ENCODE data around the gene MGAT4B.
A peak's percentile ranks its signal among the peaks of the same experiment; 100 is the strongest.

Gene MGAT4B

DNA sequence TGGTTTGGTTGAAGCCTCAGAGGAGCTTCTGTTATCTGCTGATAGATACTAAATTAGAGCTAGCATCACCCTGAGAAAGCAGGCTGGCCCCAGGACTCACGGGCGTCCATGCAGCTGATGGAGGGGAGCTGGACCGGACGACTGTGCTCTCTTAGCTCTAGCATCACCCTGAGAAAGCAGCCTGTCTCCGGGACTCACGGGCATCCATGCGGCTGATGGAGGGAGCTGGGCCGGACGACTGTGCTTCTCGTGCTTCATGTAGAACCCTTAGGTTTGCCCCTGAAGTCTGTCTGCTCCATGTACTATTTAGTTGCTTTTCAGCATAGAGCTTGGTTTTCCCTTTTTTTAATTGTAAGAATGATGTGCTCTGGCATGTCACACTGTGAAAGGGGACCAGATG, 29.2 kb downstream of the MGAT4B start:
- no peak overlapping the region for H3K4me3 ChIP-seq (ENCODE audit: low read length)
- H3K9me3 ChIP-seq (ENCODE audit: insufficient read depth, low read depth, low read length): no peaks in the 10 kb centered on the region
- no peak overlapping the region for H3K27ac ChIP-seq (ENCODE audit: low read depth, low read length)
- H3K4me1 ChIP-seq (ENCODE audit: insufficient read depth, low read length): no peaks in the 10 kb centered on the region
- no peaks in the 10 kb centered on the region for H3K27me3 ChIP-seq (ENCODE audit: insufficient read depth, low read length)
- H3K9ac ChIP-seq (ENCODE audit: low read depth, low read length): no peak overlapping the region
- WGBS: 97% methylated on average over 10 of the region's 10 CpGs
- H3K36me3 ChIP-seq (ENCODE audit: insufficient read depth, low read length): peaks cover 74% of the 10 kb centered on the region

DNA sequence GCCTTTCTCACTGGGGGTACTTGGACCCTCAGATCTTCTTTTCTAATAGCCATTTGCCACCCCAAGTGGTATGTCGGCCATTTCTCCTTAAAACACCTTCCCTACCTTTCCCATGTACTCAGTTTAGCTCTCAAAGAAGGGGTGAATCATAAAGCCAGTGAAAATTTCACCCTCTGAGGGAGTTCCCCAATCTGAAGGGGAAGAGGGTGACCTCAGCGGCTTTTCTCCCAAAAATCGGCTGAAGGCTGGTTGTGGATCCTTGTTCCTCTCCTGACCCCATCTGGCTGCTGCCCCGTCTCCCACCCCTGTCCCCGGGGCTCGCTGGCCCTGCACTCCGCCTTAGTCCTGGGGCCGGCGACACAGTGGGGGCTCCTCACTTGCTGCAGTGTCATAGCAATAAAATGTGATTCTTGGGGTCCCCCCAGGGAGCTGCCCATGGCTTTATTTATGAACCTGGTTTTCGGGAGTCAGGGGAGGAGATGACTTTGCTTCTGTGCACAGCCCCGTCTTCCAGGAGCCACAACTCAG, 30.2 kb downstream of the MGAT4B start:
- H3K4me1 ChIP-seq (ENCODE audit: insufficient read depth, low read length): no peaks in the 10 kb centered on the region
- WGBS: 93% methylated on average over 11 of the region's 11 CpGs
- H3K36me3 ChIP-seq (ENCODE audit: insufficient read depth, low read length): peaks cover 83% of the 10 kb centered on the region

DNA sequence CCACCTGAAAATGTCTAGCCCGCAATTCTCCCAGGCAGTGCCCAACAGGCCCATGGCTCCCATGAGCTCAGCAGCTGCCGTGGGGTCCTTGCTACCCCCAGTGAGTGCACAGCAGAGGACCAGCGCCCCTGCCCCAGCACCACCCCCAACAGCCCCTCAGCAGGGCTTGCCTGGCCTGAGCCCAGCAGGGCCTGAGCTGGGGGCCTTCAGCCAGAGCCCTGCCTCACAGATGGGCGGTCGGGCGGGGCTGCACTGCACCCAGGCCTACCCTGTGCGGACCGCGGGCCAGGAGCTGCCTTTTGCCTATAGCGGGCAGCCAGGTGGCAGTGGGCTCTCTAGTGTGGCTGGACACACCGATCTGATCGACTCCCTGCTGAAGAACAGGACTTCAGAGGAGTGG, 32.2 kb downstream of the MGAT4B start:
- Histone ChIP-seq H3K4me1 (ENCODE audit: insufficient read depth, low read length) (no peaks in the 10 kb centered on the region), H3K4me3 (ENCODE audit: low read length) (no peak overlapping the region), H3K9me3 (ENCODE audit: insufficient read depth, low read depth, low read length) (no peaks in the 10 kb centered on the region), H3K9ac (ENCODE audit: low read depth, low read length) (no peak overlapping the region), H3K36me3 (ENCODE audit: insufficient read depth, low read length) (peaks cover 92% of the 10 kb centered on the region), H3K27ac (ENCODE audit: low read depth, low read length) (no peak overlapping the region), H3K27me3 (ENCODE audit: insufficient read depth, low read length) (no peaks in the 10 kb centered on the region)
- 96% methylated on average over 12 of the region's 12 CpGs for WGBS

More for the DNA sequence above, 30.2 kb downstream of the MGAT4B start:
- Histone ChIP-seq H3K27me3 (ENCODE audit: insufficient read depth, low read length) (no peaks in the 10 kb centered on the region), H3K9me3 (ENCODE audit: insufficient read depth, low read depth, low read length) (no peaks in the 10 kb centered on the region), H3K9ac (ENCODE audit: low read depth, low read length) (no peak overlapping the region), H3K4me3 (ENCODE audit: low read length) (no peak overlapping the region), H3K27ac (ENCODE audit: low read depth, low read length) (no peak overlapping the region)

DNA sequence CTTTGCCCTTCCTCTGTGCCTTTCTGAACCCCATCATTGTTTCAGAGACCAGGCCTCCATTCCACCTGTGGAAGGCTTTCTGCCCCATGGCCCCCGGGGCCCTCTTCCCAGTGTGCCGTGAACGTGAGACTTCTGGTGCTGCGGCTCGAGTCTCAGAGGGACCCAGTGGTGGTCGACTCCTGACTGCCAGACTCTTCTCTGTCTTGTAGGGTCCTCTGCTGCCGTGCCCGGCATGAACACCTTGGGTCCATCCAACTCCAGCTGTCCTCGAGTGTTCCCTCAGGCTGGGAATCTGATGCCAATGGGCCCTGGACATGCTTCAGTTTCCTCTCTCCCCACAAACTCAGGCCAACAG, 33.0 kb downstream of the MGAT4B start:
- no peak overlapping the region for H3K4me3 ChIP-seq (ENCODE audit: low read length)
- no peaks in the 10 kb centered on the region for H3K27me3 ChIP-seq (ENCODE audit: insufficient read depth, low read length)
- WGBS: 96% methylated on average over 9 of the region's 9 CpGs
- H3K9ac ChIP-seq (ENCODE audit: low read depth, low read length): no peak overlapping the region
- H3K27ac ChIP-seq (ENCODE audit: low read depth, low read length): no peak overlapping the region
- H3K9me3 ChIP-seq (ENCODE audit: insufficient read depth, low read depth, low read length): no peaks in the 10 kb centered on the region
- peaks cover 97% of the 10 kb centered on the region for H3K36me3 ChIP-seq (ENCODE audit: insufficient read depth, low read length)
- H3K4me1 ChIP-seq (ENCODE audit: insufficient read depth, low read length): no peaks in the 10 kb centered on the region

DNA sequence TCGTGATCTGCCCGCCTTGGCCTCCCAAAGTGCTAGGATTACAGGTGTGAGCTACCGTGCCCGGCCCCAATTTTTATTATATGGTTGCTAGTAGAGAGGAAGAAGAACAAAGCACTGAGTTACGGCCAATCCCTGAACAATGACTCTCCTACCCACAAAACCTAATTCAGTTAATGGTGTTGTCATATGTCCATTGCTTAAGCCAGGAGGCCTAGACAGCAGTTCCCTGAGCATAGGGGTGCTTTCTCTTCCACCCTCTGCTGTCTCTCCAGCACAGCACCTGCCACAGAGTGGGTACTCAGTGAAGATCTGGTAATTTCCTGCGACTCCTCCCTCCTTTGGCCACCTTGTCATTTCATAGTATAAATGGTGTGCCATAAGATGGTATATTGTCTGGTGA, 34.3 kb downstream of the MGAT4B start:
- peaks cover 95% of the 10 kb centered on the region for H3K36me3 ChIP-seq (ENCODE audit: insufficient read depth, low read length)
- 93% methylated on average over 6 of the region's 6 CpGs for WGBS

DNA sequence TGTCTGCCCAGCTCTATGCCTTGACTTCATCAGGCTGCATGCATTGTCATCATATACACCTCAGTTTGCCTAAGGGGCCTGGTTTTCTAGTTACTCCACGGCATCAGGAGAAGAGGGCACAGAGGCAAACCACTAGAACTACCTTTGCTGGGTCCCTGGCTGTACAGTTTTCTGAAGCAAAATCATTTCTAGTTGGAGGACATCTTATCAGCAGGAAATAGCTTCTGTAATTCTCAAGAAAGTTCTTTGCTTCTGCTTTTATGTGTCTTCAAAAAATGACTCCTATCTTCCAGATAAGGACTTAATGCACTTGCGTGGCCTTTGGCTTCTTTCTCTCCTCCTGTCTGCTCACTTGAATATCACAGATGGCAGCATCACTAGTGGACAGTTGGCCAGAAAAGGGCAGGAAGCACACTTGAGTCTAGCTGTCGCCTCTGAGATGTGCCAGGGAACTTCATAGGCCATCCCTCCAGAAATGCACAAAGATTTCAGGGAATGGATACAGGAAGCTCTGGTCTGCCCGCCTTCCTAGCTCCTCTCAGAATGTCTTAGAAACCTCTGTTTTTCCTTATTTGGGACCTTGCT, 35.3 kb downstream of the MGAT4B start:
- Histone ChIP-seq H3K27me3 (ENCODE audit: insufficient read depth, low read length) (no peaks in the 10 kb centered on the region), H3K4me1 (ENCODE audit: insufficient read depth, low read length) (peaks cover 6% of the 10 kb centered on the region; the same call in 1 of the 2 replicates), H3K9me3 (ENCODE audit: insufficient read depth, low read depth, low read length) (no peaks in the 10 kb centered on the region), H3K36me3 (ENCODE audit: insufficient read depth, low read length) (peaks cover 96% of the 10 kb centered on the region), H3K9ac (ENCODE audit: low read depth, low read length) (no peak overlapping the region; the same call in 1 of the 2 replicates), H3K27ac (ENCODE audit: low read depth, low read length) (no peak overlapping the region), H3K4me3 (ENCODE audit: low read length) (no peak overlapping the region)
- WGBS: 97% methylated on average over 4 of the region's 4 CpGs

More for the DNA sequence above, 34.3 kb downstream of the MGAT4B start:
- Histone ChIP-seq H3K4me1 (ENCODE audit: insufficient read depth, low read length) (no peaks in the 10 kb centered on the region), H3K9ac (ENCODE audit: low read depth, low read length) (no peak overlapping the region), H3K27me3 (ENCODE audit: insufficient read depth, low read length) (no peaks in the 10 kb centered on the region), H3K27ac (ENCODE audit: low read depth, low read length) (no peak overlapping the region), H3K9me3 (ENCODE audit: insufficient read depth, low read depth, low read length) (no peaks in the 10 kb centered on the region), H3K4me3 (ENCODE audit: low read length) (no peak overlapping the region)

DNA sequence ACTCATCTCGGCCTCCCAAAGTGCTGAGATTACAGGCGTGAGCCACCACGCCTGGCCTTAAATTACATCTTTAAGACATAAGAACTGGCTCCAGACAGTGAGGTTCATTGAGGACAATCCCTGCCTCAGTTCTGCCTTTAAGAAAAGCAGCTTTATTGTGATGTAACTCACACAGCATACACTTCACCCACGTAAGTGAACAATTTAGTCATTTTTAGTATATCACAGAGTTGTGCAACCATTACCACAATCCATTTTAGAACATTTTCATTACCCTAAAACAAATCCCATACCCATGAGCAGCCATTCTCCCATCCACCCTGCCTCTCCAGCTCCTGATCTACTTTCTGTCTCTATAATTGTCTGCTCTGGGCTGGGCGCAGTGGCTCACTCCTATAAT, 36.9 kb downstream of the MGAT4B start:
- Histone ChIP-seq H3K27ac (ENCODE audit: low read depth, low read length) (no peak overlapping the region), H3K4me3 (ENCODE audit: low read length) (no peak overlapping the region), H3K36me3 (ENCODE audit: insufficient read depth, low read length) (peaks cover 95% of the 10 kb centered on the region), H3K4me1 (ENCODE audit: insufficient read depth, low read length) (peaks cover 7% of the 10 kb centered on the region; the same call in 1 of the 2 replicates), H3K27me3 (ENCODE audit: insufficient read depth, low read length) (no peaks in the 10 kb centered on the region), H3K9ac (ENCODE audit: low read depth, low read length) (no peak overlapping the region), H3K9me3 (ENCODE audit: insufficient read depth, low read depth, low read length) (no peaks in the 10 kb centered on the region)
- 97% methylated on average over 5 of the region's 5 CpGs for WGBS

DNA sequence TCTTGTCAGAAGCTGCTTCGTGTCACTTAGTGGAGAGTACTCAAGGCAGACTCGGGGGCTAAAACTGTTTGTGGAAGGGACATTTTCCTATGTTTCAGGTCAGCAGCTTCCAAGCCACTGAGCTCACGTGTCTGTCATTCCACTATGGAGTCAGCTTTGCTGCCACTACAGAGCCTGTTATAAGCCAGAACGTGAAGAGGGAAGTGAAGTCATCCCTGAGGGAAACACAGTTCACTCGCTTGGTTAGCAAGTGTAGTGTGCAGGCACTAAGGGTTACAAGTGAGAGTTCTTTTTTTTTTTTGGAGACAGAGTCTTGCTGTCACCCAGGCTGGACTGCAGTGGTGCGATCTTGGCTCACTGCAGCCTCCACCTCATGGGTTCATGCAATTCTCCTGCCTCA, 37.4 kb downstream of the MGAT4B start:
- H3K36me3 ChIP-seq (ENCODE audit: insufficient read depth, low read length): peaks cover 90% of the 10 kb centered on the region
- no peak overlapping the region for H3K4me3 ChIP-seq (ENCODE audit: low read length)
- H3K27me3 ChIP-seq (ENCODE audit: insufficient read depth, low read length): no peaks in the 10 kb centered on the region
- no peaks in the 10 kb centered on the region for H3K9me3 ChIP-seq (ENCODE audit: insufficient read depth, low read depth, low read length)
- H3K4me1 ChIP-seq (ENCODE audit: insufficient read depth, low read length): peaks cover 7% of the 10 kb centered on the region; the same call in 1 of the 2 replicates
- H3K27ac ChIP-seq (ENCODE audit: low read depth, low read length): no peak overlapping the region
- WGBS: 95% methylated on average over 6 of the region's 6 CpGs
- no peak overlapping the region for H3K9ac ChIP-seq (ENCODE audit: low read depth, low read length)

DNA sequence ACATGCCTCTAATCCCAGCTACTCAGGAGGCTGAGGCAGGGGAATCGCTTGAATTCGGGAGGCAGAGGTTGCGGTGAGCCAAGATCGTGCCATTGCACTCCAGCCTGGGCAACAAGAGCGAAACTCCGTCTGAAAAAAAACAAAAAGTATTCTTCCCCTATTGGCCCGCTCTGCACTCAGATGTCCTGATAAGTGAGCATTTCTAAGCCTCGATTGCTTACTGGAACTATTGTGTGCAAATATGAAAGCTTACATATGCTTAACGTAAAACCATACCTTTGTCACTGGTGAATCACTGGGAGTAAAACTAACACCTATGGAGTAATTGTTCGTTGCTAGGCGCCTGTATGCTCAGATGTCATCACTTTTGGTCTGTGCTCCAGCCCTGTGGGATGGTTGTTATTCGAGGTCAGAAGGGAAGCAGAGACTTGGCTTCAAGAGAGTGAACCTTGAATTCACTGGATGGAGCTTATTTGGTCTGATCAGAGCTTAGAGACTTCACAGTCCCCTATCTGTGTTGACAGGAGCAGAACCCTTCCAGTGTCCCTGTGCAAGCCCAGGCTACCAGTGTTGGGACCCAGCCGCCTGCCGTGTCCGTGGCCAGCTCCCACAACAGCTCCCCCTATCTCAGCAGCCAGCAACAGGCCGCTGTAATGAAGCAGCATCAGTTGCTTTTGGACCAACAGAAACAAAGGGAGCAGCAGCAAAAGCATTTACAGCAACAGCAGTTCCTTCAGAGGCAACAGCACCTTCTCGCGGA, 38.2 kb downstream of the MGAT4B start:
- 94% methylated on average over 18 of the region's 18 CpGs for WGBS
- Histone ChIP-seq H3K4me1 (ENCODE audit: insufficient read depth, low read length) (peaks cover 13% of the 10 kb centered on the region), H3K27ac (ENCODE audit: low read depth, low read length) (no peak overlapping the region), H3K9ac (ENCODE audit: low read depth, low read length) (no peak overlapping the region), H3K9me3 (ENCODE audit: insufficient read depth, low read depth, low read length) (no peaks in the 10 kb centered on the region), H3K4me3 (ENCODE audit: low read length) (no peak overlapping the region), H3K27me3 (ENCODE audit: insufficient read depth, low read length) (no peaks in the 10 kb centered on the region), H3K36me3 (ENCODE audit: insufficient read depth, low read length) (peaks cover 82% of the 10 kb centered on the region)

DNA sequence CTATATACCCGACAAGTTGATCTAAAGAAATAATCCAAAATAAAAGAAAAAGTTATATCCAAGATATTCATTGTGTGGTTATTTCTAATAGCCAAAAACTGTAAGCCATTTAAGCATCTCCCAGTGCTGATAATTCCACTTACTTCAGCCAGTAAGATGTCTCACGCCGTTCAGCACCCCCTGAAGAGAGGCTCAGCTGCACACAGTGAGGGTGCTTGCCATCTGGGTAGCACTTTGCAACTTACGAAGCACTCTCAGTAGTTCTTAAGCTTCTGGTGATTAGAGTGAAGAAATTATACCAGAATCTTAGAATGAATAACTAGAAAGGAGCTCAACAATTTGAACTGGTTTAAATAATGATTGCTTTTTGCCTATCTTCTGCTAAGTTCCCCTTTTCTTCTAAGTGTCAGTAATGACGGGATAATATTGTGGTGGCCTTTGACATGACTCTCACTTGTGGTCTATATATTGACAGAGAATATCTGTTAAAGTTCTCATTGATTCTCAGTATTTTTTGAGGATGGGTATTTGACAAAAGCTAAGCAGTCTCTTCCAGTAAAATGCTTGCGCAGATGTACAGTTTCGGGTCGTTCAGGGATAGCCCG, 39.1 kb downstream of the MGAT4B start:
- Histone ChIP-seq H3K4me3 (ENCODE audit: low read length) (no peak overlapping the region), H3K9me3 (ENCODE audit: insufficient read depth, low read depth, low read length) (no peaks in the 10 kb centered on the region), H3K9ac (ENCODE audit: low read depth, low read length) (no peak overlapping the region), H3K27ac (ENCODE audit: low read depth, low read length) (no peak overlapping the region), H3K4me1 (ENCODE audit: insufficient read depth, low read length) (peaks cover 21% of the 10 kb centered on the region), H3K27me3 (ENCODE audit: insufficient read depth, low read length) (no peaks in the 10 kb centered on the region), H3K36me3 (ENCODE audit: insufficient read depth, low read length) (peaks cover 74% of the 10 kb centered on the region)
- 95% methylated on average over 8 of the region's 9 CpGs for WGBS

DNA sequence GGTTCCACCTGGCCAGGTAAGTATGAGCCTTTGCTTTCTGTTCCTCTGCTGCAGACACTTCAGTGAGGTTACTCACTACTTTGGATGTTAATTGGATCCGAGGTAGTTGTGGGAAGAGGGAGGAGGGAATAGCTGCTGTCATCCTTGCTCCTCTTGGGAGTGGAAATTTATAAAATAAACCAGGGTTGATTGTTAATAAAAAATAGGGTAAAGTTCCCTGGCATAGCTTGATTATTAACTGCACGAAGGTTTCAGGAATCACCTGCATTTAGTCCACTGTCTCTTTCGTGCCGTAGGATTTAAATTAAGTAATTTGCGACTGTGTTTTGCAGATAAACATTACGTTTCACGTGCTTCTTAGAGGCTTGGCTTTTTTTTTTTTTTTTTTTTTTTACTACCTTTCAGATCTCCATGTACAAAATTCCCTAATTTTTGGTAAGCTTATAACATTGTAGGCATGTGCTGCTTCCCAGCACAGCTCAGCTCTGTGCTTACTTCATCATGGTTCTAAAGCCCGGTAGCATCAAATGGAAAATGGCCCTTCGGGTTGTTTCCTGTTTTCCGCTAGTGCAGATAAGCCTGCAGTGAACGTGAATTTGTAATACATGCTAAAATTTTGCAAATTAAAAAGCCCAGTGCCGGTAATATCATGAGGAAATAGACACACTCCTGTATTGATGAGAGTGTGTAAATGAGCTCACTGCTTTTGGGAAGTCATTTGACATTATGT, 39.8 kb downstream of the MGAT4B start:
- peak overlapping the region; percentile 9; the same call in 1 of the 2 replicates for H3K4me3 ChIP-seq (ENCODE audit: low read length)
- H3K27me3 ChIP-seq (ENCODE audit: insufficient read depth, low read length): no peaks in the 10 kb centered on the region
- peaks cover 67% of the 10 kb centered on the region for H3K36me3 ChIP-seq (ENCODE audit: insufficient read depth, low read length)
- no peaks in the 10 kb centered on the region for H3K9me3 ChIP-seq (ENCODE audit: insufficient read depth, low read depth, low read length)
- 91% methylated on average over 12 of the region's 12 CpGs for WGBS
- peak overlapping the region; percentile 52 for H3K27ac ChIP-seq (ENCODE audit: low read depth, low read length)
- H3K9ac ChIP-seq (ENCODE audit: low read depth, low read length): no peak overlapping the region
- H3K4me1 ChIP-seq (ENCODE audit: insufficient read depth, low read length): peaks cover 25% of the 10 kb centered on the region
